HG02678 (cell line): ENCODE results near the gene PRKG1.

Experiments
- ATAC-seq: cut with Tn5 transposase; IDR thresholded peaks from one replicate; pipeline ENCODE4 v1.9.1; 2021; ENCODE audit warnings: mild to moderate bottlenecking, moderate library complexity; ENCODE audit not compliant: unreplicated experiment

Gene PRKG1

GRCh38 chr10:51074238-51075028 is at the start of gene PRKG1:
PRKG1 (plus strand) TSS chr10:51074487.
- no peak for ATAC-seq

GRCh38 chr10:51028420-51028819 is 45.9 kb upstream of the PRKG1 start:
- ATAC-seq: no peak

- no peak for ATAC-seq
Observed at GRCh38 chr10:51029172-51029641, 45.1 kb upstream of the PRKG1 start.

GRCh38 chr10:51030480-51030879 is 43.8 kb upstream of the PRKG1 start:
- ATAC-seq: no peak

GRCh38 chr10:51031950-51032349 is 42.3 kb upstream of the PRKG1 start:
- ATAC-seq: no peak

- ATAC-seq: no peak
Observed at GRCh38 chr10:51034769-51035168, 39.5 kb upstream of the PRKG1 start.

GRCh38 chr10:51035344-51035743 is 38.9 kb upstream of the PRKG1 start:
- ATAC-seq: no peak

- no peak for ATAC-seq
Observed at GRCh38 chr10:51045871-51046270, 28.4 kb upstream of the PRKG1 start.

- no peak for ATAC-seq
Observed at GRCh38 chr10:51046654-51047053, 27.6 kb upstream of the PRKG1 start.

GRCh38 chr10:51047857-51048256 is 26.4 kb upstream of the PRKG1 start:
- ATAC-seq: no peak

- no peak for ATAC-seq
Observed at GRCh38 chr10:51048792-51049191, 25.5 kb upstream of the PRKG1 start.

- ATAC-seq: no peak
Observed at GRCh38 chr10:51052163-51052562, 22.1 kb upstream of the PRKG1 start.

- ATAC-seq: no peak
Observed at GRCh38 chr10:51057925-51058324, 16.4 kb upstream of the PRKG1 start.

- no peak for ATAC-seq
Observed at GRCh38 chr10:51063166-51063565, 11.1 kb upstream of the PRKG1 start.

- ATAC-seq: no peak
Observed at GRCh38 chr10:51063659-51064535, 10.4 kb upstream of the PRKG1 start.

GRCh38 chr10:51066231-51066630 is 8.1 kb upstream of the PRKG1 start:
- no peak for ATAC-seq

GRCh38 chr10:51072210-51072609 is 2.1 kb upstream of the PRKG1 start:
- ATAC-seq: no peak

GRCh38 chr10:51072921-51073434 is 1.3 kb upstream of the PRKG1 start:
- no peak for ATAC-seq

- ATAC-seq: no peak
Observed at GRCh38 chr10:51073453-51074237, 642 bp upstream of the PRKG1 start.

GRCh38 chr10:51075043-51075872 is 971 bp downstream of the PRKG1 start:
- no peak for ATAC-seq
